ENCODE results near the gene RNH1. TPM values are rescaled to one million over a fixed set of nuclear protein-coding genes. Genes with fewer than 3 reads are reported as not detected.

RNH1 gene
- total RNA-seq, 1 donor from 2014 or later: 151 TPM

DNA sequence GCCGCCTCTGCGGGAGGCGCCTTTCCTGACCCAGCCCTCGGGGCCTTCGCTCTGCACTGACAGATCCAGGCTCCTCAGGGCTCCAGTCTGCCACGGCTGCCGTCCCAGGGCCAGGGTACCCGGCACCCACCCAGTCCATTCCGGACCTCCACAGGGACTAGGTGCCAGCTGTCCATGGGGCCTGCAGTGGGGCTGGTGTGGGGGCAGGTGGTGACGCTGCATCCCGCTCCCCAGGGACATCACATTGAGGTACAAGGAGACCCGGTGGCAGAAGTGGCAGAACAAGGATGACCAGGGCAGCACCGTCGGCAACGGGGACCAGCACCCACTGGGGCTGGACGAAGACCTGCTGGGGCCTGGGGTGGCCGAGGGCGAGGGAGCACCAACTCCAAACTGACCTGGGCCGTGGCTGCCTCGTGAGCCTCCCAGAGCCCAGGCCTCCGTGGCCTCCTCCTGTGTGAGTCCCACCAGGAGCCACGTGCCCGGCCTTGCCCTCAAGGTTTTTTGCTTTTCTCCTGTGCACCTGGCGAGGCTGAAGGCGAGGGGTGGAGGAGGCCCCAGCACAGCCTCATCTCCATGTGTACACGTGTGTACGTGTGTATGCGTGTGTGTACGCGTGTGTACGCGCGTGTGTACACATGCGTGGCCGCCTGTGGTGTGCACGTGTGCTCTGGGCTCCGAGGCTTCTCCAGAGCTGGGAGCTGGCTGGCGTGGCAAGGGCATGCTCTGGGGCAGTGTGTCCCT lies 16.7 kb downstream of the RNH1 start:
- Mint-ChIP-seq H3K27me3 (ENCODE audit: unreplicated experiment) (no peaks in the 10 kb centered on the region), H3K4me3 (ENCODE audit: unreplicated experiment) (no peak overlapping the region)
- TF ChIP-seq, protein P1, sequence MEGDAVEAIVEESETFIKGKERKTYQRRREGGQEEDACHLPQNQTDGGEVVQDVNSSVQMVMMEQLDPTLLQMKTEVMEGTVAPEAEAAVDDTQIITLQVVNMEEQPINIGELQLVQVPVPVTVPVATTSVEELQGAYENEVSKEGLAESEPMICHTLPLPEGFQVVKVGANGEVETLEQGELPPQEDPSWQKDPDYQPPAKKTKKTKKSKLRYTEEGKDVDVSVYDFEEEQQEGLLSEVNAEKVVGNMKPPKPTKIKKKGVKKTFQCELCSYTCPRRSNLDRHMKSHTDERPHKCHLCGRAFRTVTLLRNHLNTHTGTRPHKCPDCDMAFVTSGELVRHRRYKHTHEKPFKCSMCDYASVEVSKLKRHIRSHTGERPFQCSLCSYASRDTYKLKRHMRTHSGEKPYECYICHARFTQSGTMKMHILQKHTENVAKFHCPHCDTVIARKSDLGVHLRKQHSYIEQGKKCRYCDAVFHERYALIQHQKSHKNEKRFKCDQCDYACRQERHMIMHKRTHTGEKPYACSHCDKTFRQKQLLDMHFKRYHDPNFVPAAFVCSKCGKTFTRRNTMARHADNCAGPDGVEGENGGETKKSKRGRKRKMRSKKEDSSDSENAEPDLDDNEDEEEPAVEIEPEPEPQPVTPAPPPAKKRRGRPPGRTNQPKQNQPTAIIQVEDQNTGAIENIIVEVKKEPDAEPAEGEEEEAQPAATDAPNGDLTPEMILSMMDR (IDR thresholded peaks at IDR 0.05): no peak

DNA sequence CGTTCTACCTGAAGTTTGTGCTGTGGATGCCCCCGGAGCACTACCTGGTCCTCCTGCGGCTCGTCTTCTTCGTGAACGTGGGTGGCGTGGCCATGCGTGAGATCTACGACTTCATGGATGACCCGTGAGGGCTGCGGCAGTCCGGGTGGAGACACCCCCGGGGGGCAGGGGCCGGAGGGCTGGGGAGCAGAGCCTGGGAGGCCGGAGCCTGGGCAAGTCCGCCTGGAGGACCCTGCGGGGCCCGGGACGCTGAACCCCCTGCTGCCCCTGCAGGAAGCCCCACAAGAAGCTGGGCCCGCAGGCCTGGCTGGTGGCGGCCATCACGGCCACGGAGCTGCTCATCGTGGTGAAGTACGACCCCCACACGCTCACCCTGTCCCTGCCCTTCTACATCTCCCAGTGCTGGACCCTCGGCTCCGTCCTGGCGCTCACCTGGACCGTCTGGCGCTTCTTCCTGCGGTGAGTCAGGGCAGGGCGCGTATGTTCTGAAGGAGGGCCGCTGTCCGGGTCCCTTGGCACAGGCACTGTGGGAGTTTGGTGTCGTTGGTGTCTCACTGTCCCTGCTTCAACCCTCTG lies 17.3 kb downstream of the RNH1 start:
- no peak for DNase-seq (ENCODE audit: extremely low spot score, unreplicated experiment)
- Mint-ChIP-seq H3K27ac (ENCODE audit: unreplicated experiment) (no peak overlapping the region), H3K4me3 (ENCODE audit: unreplicated experiment) (no peak overlapping the region), H3K36me3 (ENCODE audit: unreplicated experiment) (peaks cover 9% of the 10 kb centered on the region), H3K4me1 (ENCODE audit: unreplicated experiment) (no peaks in the 10 kb centered on the region), H3K27me3 (ENCODE audit: unreplicated experiment) (no peaks in the 10 kb centered on the region), H3K9me3 (ENCODE audit: unreplicated experiment) (no peaks in the 10 kb centered on the region)
- TF ChIP-seq, protein P1 (IDR thresholded peaks at IDR 0.05): no peak

More for the DNA sequence above, 16.7 kb downstream of the RNH1 start:
- H3K4me1 Mint-ChIP-seq (ENCODE audit: unreplicated experiment): no peaks in the 10 kb centered on the region
- no peak overlapping the region for H3K27ac Mint-ChIP-seq (ENCODE audit: unreplicated experiment)
- peaks cover 13% of the 10 kb centered on the region for H3K36me3 Mint-ChIP-seq (ENCODE audit: unreplicated experiment)
- no peak for DNase-seq (ENCODE audit: extremely low spot score, unreplicated experiment)
- no peaks in the 10 kb centered on the region for H3K9me3 Mint-ChIP-seq (ENCODE audit: unreplicated experiment)

DNA sequence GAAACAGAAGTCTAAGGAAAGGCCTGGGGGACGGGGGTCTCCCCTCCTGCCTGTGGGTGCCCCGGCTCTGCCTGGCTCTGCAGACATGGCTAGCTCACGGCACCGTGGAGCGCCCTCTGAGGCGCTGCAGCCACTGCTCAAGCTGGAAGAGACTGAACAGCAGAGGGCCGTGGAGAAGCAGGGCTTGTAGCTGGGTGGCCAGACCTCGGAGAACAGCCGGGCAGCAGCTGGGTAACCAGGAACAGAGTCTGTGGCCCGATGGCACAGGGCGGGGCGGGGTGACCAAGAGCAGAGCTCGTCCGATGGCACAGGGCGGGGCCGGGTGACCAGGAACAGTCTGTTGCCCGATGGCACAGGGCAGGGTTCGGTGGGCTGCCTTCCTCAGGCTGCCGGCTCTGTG lies 18.1 kb downstream of the RNH1 start:
- Mint-ChIP-seq H3K27me3 (ENCODE audit: unreplicated experiment) (no peaks in the 10 kb centered on the region), H3K9me3 (ENCODE audit: unreplicated experiment) (no peaks in the 10 kb centered on the region), H3K27ac (ENCODE audit: unreplicated experiment) (no peak overlapping the region), H3K4me1 (ENCODE audit: unreplicated experiment) (no peaks in the 10 kb centered on the region), H3K4me3 (ENCODE audit: unreplicated experiment) (no peak overlapping the region), H3K36me3 (ENCODE audit: unreplicated experiment) (peaks cover 8% of the 10 kb centered on the region)
- TF ChIP-seq, protein P1 (IDR thresholded peaks at IDR 0.05): no peak
- DNase-seq (ENCODE audit: extremely low spot score, unreplicated experiment): no peak

DNA sequence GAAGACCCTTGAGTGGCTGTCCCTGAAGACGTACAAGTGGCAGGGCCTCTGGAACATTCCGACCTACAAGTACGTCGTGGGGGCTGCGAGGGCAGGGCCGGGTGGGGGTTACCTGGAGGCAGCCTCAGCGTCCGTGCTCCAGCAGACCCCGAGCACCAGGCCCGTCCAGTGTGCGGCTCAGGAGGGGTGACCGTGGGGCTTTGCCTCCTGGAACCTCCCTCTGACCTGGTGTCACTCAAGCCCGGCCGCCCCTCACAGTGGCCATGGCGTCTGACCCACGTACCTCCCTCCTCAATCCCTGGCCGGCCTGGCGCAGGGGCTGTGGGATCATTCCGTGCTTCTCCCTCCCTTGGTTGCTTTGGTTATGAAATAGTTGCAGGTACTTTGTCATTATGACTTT lies 18.5 kb downstream of the RNH1 start:
- no peaks in the 10 kb centered on the region for H3K4me1 Mint-ChIP-seq (ENCODE audit: unreplicated experiment)
- no peak overlapping the region for H3K4me3 Mint-ChIP-seq (ENCODE audit: unreplicated experiment)
- no peak overlapping the region for H3K27ac Mint-ChIP-seq (ENCODE audit: unreplicated experiment)
- no peak for DNase-seq (ENCODE audit: extremely low spot score, unreplicated experiment)
- H3K9me3 Mint-ChIP-seq (ENCODE audit: unreplicated experiment): no peaks in the 10 kb centered on the region
- peaks cover 8% of the 10 kb centered on the region for H3K36me3 Mint-ChIP-seq (ENCODE audit: unreplicated experiment)
- H3K27me3 Mint-ChIP-seq (ENCODE audit: unreplicated experiment): no peaks in the 10 kb centered on the region
- TF ChIP-seq, protein P1 (IDR thresholded peaks at IDR 0.05): no peak

DNA sequence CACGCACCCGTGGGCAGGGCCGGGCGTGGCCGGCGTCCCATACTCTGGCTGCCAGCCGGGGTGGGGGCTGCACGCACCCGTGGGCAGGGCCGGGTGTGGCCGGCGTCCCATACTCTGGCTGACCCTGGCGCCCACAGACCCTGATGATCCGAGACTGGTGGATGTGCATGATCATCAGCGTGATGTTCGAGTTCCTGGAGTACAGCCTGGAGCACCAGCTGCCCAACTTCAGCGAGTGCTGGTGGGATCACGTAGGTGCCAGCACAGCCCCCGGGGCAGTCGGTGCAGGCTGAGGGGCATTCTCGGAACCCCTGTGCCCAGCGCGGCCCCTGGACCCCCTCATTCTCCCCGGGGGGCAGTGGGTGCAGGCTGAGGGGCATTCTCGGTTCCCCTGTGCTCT lies 19.0 kb downstream of the RNH1 start:
- H3K9me3 Mint-ChIP-seq (ENCODE audit: unreplicated experiment): no peaks in the 10 kb centered on the region

More for the DNA sequence above, 19.0 kb downstream of the RNH1 start:
- Mint-ChIP-seq H3K36me3 (ENCODE audit: unreplicated experiment) (peaks cover 8% of the 10 kb centered on the region), H3K4me1 (ENCODE audit: unreplicated experiment) (no peaks in the 10 kb centered on the region), H3K4me3 (ENCODE audit: unreplicated experiment) (no peak overlapping the region), H3K27me3 (ENCODE audit: unreplicated experiment) (no peaks in the 10 kb centered on the region), H3K27ac (ENCODE audit: unreplicated experiment) (no peak overlapping the region)
- TF ChIP-seq, protein P1 (IDR thresholded peaks at IDR 0.05): no peak
- no peak for DNase-seq (ENCODE audit: extremely low spot score, unreplicated experiment)
